Karpas-422 (cell line): ENCODE measurements around the gene VSTM4. TPM values are rescaled to one million over a fixed set of nuclear protein-coding genes. Genes with fewer than 3 reads are reported as not detected.

Experiments used
- DNase-seq: peaks from one replicate; pipeline ENCODE4 v3.0.0-alpha.2; 2015
- H2AFZ ChIP-seq: fragments of 200-600 bp; sonication (generic); 2 replicates; pipeline ENCODE4 v1.6.1; 2014; ENCODE audit warnings: antibody characterized with exemption, low read length, mixed read lengths
- H3K27ac ChIP-seq: fragments of 200-600 bp; sonication (generic); 2 replicates; pipeline ENCODE4 v1.5.1; 2014; ENCODE audit warnings: mild to moderate bottlenecking, low read length, moderate library complexity
- H3K27me3 ChIP-seq: fragments of 200-600 bp; sonication (generic); 2 replicates; pipeline ENCODE4 v1.6.1; 2014; ENCODE audit warnings: low read length, mixed read lengths
- H3K36me3 ChIP-seq: fragments of 200-600 bp; sonication (generic); 2 replicates; pipeline ENCODE4 v1.6.1; 2014; ENCODE audit warnings: low read length, mixed read lengths; ENCODE audit not compliant: insufficient read depth
- H3K4me1 ChIP-seq: fragments of 200-600 bp; sonication (generic); 2 replicates; pipeline ENCODE4 v1.6.1; 2014; ENCODE audit warnings: mild to moderate bottlenecking, low read length, mixed read lengths
- H3K4me2 ChIP-seq: fragments of 200-600 bp; sonication (generic); 2 replicates; pipeline ENCODE4 v1.6.1; 2014; ENCODE audit warnings: low read length, low read depth, mild to moderate bottlenecking; ENCODE audit not compliant: poor library complexity, severe bottlenecking
- H3K4me3 ChIP-seq: fragments of 200-600 bp; sonication (generic); 2 replicates; pipeline ENCODE4 v1.5.1; 2014; ENCODE audit warnings: mild to moderate bottlenecking, antibody characterized with exemption, low read length, mixed read lengths
- H3K79me2 ChIP-seq: fragments of 200-600 bp; sonication (generic); 2 replicates; pipeline ENCODE4 v1.6.1; 2014; ENCODE audit warnings: mild to moderate bottlenecking, low read length, mixed read lengths
- H3K9ac ChIP-seq: fragments of 200-600 bp; sonication (generic); 2 replicates; pipeline ENCODE4 v1.6.0; 2014; ENCODE audit warnings: low read length
- H3K9me2 ChIP-seq: fragments of 200-600 bp; sonication (generic), shearing (Covaris generic); replicated peaks from 2 replicates; pipeline ENCODE4 v1.6.0; 2014; ENCODE audit warnings: mild to moderate bottlenecking, low read length, moderate library complexity; ENCODE audit not compliant: insufficient read depth
- H3K9me3 ChIP-seq: fragments of 300-700, 200-600 bp; sonication (generic); 2 replicates; pipeline ENCODE4 v1.6.1; 2014; ENCODE audit warnings: low read length, mixed read lengths
- H4K20me1 ChIP-seq: fragments of 200-600 bp; sonication (generic); 2 replicates; pipeline ENCODE4 v1.6.1; 2014; ENCODE audit warnings: mild to moderate bottlenecking, antibody characterized with exemption, low read length, low read depth; ENCODE audit not compliant: insufficient read depth
- small RNA-seq: library from RNA; depleted of rRNA; stranded (forward); fragments of <200 nt; gene quantifications from one replicate; pipeline ENCODE3, GENCODE V24; 2014
- total RNA-seq: library from RNA; depleted of rRNA; stranded (reverse); fragments of >200 nt; shearing (Covaris generic); gene quantifications from 2 replicates; pipeline ENCODE4 v1.2.3, GENCODE V29; 2014; ENCODE audit warnings: low replicate concordance; rRNA removed

VSTM4 gene
- total RNA-seq, 1 experiment from 2014 or later, result not detected

- no peaks in the 10 kb centered on the region for H3K27me3 ChIP-seq
- H3K4me1 ChIP-seq, result no peaks in the 10 kb centered on the region
- H3K36me3 ChIP-seq, result peaks cover 40% of the 10 kb centered on the region
- H3K27ac ChIP-seq, result no peak overlapping the region
- no peak overlapping the region for H2AFZ ChIP-seq
- H3K4me3 ChIP-seq, result no peak overlapping the region
- DNase-seq, result no peak
- H3K9me2 ChIP-seq, result no peaks in the 10 kb centered on the region
- H3K79me2 ChIP-seq, result no peaks in the 10 kb centered on the region
- H4K20me1 ChIP-seq, result no peaks in the 10 kb centered on the region
- no peaks in the 10 kb centered on the region for H3K9me3 ChIP-seq
- H3K4me2 ChIP-seq, result no peak overlapping the region
- no peak overlapping the region for H3K9ac ChIP-seq
Observed at GRCh38 chr10:48965460-48965859, 149.9 kb downstream of the VSTM4 start.

Small RNAs within 50 kb of the gene (small RNA-seq; reads per million reads assigned to genes)
- gene MIR4294, result not detected

Other genes starting within 250 kb of the VSTM4 start
- gene LRRC18, start 175.7 kb downstream of the VSTM4 start, total RNA-seq, result 3.4 TPM in 1 of 2 replicates, not detected in the other
- gene FAM170B, start 18.5 kb upstream of the VSTM4 start, total RNA-seq, result not detected in 2 replicates
- gene TMEM273, start 72.9 kb upstream of the VSTM4 start, total RNA-seq, result 0.51 TPM in 1 of 2 replicates, not detected in the other
- not detected in 2 replicates for gene C10orf71, start 183.6 kb upstream of the VSTM4 start, total RNA-seq